Suprapubic skin (tissue), 4 donors: ENCODE measurements around the gene EXOC3. TPM values are rescaled to one million over a fixed set of nuclear protein-coding genes. Genes with fewer than 3 reads are reported as not detected.

Experiments
- DNase-seq, 2 donors: peaks; one replicate each; pipeline ENCODE4 v3.0.0-alpha.2; 2019; ENCODE audit warnings: low spot score in 2 of 2
- H3K27ac ChIP-seq: fragments of 200-600 bp; sonication (generic); one replicate; pipeline ENCODE4 v1.5.1; 2019
- H3K27me3 ChIP-seq: fragments of 200-600 bp; sonication (generic); one replicate; pipeline ENCODE4 v1.5.1; 2019
- H3K36me3 ChIP-seq: fragments of 200-600 bp; sonication (generic); one replicate; pipeline ENCODE4 v1.5.1; 2019
- H3K4me1 ChIP-seq: fragments of 200-600 bp; sonication (generic); one replicate; pipeline ENCODE4 v1.5.1; 2019
- H3K4me3 ChIP-seq: fragments of 200-600 bp; sonication (generic); one replicate; pipeline ENCODE4 v1.5.1; 2019; ENCODE audit warnings: mild to moderate bottlenecking
- H3K9me3 ChIP-seq: fragments of 200-600 bp; sonication (generic); one replicate; pipeline ENCODE4 v1.5.1; 2019
- EP300 ChIP-seq: sonication (generic); formaldehyde crosslinking; IDR thresholded peaks from one replicate; pipeline ENCODE4 v1.6.1; 2017; ENCODE audit warnings: antibody characterized with exemption
- POLR2A ChIP-seq, 2 donors: fragments of 450-650 bp; IDR thresholded peaks; one replicate each; pipeline ENCODE4 v1.6.1; 2017; ENCODE audit warnings: antibody characterized with exemption in 2 of 2, mild to moderate bottlenecking in 2 of 2, moderate library complexity in 2 of 2
- POLR2AphosphoS5 ChIP-seq, 3 donors: sonication (generic); formaldehyde crosslinking; IDR thresholded peaks; one replicate each; pipeline ENCODE4 v1.6.1; 2017; ENCODE audit warnings: antibody characterized with exemption in 3 of 3
- WGBS: methylation state at CpG from one replicate; pipeline ENCODE4 v1.1.5; 2018; 5-methylcytosine and 5-hydroxymethylcytosine counted together
- total RNA-seq, 4 donors: library from RNA; depleted of rRNA; stranded (reverse); fragments of >200 nt; gene quantifications; one replicate each; pipeline ENCODE4 v1.1.0, GENCODE V29; 2016
- TF ChIP-seq, protein P1 (sequence below), 2 donors: fragments of 200-600 bp in 1 of 2; fragments of 450-650 bp in 1 of 2; sonication (generic) in 1 of 2; IDR thresholded peaks; one replicate each; pipeline ENCODE4 v1.5.1; 2016 to 2019; ENCODE audit warnings: antibody characterized with exemption in 2 of 2, mild to moderate bottlenecking in 1 of 2, moderate library complexity in 1 of 2

Gene EXOC3
- total RNA-seq, 4 donors from 2014 or later = 68.9 to 199 (median 83.4) TPM

DNA sequence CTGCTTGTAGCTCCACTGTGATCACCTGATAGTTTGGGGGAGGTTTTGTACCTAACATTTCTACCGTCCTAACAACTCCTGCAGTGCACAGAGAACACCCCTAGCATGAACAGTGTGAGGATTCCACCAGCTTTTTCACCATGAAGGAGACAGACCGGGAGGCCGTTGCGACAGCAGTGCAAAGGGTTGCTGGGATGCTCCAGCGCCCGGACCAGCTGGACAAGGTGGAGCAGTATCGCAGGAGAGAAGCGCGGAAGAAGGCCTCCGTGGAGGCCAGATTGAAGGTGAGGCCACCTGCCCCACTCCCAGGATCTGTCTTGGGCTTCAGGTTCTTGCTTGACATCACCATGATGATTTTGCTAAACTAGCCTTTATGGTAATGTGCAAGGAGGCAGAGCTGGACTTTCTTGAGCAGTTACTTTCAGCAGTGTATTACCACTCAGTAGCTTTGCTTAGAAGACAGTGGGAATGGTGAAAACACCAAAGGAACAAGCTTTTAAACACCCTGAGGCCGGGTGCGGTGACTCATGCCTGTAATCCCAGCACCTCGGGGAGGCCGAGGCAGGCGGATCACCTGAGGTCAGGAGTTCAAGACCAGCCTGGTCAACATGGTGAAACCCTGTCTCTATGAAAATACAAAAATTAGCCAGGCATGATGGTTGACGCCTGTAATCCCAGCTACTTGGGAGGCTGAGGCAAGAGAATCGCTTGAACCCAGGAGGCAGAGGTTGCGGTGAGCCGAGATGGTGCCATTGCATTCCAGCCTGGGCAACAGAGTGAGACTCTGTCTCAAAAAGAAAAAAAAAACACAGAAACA lies 3.3 kb downstream of the EXOC3 start:
- H3K4me3 ChIP-seq = no peak overlapping the region
- peaks cover 41% of the 10 kb centered on the region for H3K36me3 ChIP-seq
- 79% methylated on average over 16 of the region's 19 CpGs for WGBS
- H3K27ac ChIP-seq = no peak overlapping the region
- peaks cover under 1% of the 10 kb centered on the region for H3K9me3 ChIP-seq
- peaks cover 37% of the 10 kb centered on the region for H3K4me1 ChIP-seq
- peak; percentile 47 to 53 for DNase-seq
- TF ChIP-seq, protein P1, sequence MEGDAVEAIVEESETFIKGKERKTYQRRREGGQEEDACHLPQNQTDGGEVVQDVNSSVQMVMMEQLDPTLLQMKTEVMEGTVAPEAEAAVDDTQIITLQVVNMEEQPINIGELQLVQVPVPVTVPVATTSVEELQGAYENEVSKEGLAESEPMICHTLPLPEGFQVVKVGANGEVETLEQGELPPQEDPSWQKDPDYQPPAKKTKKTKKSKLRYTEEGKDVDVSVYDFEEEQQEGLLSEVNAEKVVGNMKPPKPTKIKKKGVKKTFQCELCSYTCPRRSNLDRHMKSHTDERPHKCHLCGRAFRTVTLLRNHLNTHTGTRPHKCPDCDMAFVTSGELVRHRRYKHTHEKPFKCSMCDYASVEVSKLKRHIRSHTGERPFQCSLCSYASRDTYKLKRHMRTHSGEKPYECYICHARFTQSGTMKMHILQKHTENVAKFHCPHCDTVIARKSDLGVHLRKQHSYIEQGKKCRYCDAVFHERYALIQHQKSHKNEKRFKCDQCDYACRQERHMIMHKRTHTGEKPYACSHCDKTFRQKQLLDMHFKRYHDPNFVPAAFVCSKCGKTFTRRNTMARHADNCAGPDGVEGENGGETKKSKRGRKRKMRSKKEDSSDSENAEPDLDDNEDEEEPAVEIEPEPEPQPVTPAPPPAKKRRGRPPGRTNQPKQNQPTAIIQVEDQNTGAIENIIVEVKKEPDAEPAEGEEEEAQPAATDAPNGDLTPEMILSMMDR (IDR thresholded peaks at IDR 0.05) = no peak
- TF ChIP-seq POLR2A (IDR thresholded peaks at IDR 0.05) (no peak), EP300 (no peak), POLR2AphosphoS5 (IDR thresholded peaks at IDR 0.05) (no peak)
- H3K27me3 ChIP-seq = no peaks in the 10 kb centered on the region

DNA sequence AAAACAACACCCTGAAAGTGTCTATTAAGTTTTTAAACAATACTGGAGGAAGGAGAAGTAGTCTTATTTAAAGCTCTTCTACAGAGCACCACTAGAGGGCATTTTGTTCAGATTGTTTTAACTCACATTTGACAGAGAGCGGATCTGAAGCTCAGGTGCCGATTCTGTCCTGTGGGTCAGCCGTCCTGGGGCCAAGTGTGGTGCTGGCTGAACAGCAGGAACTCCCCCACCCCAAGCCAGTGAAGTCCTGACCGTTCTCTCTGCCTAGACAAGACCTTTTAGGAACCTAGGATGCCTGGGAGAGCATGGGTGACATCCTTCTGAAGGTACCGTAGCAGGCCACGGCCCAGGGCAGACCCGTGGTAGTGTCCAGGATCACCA lies 3.9 kb downstream of the EXOC3 start:
- Histone ChIP-seq H3K4me3 (no peak overlapping the region), H3K27ac (no peak overlapping the region), H3K9me3 (peaks cover 6% of the 10 kb centered on the region), H3K27me3 (no peaks in the 10 kb centered on the region), H3K36me3 (peaks cover 47% of the 10 kb centered on the region), H3K4me1 (peaks cover 36% of the 10 kb centered on the region)
- TF ChIP-seq POLR2A (IDR thresholded peaks at IDR 0.05) = no peak
- TF ChIP-seq, protein P1 (IDR thresholded peaks at IDR 0.05) = peak; percentile 20 to 43
- peak; percentile 41 to 57 for DNase-seq
- WGBS = 48% methylated on average over 7 of the region's 7 CpGs

- Histone ChIP-seq H3K36me3 (peaks cover 53% of the 10 kb centered on the region), H3K27me3 (no peaks in the 10 kb centered on the region), H3K27ac (no peak overlapping the region), H3K4me3 (no peak overlapping the region), H3K4me1 (peaks cover 30% of the 10 kb centered on the region), H3K9me3 (peaks cover 12% of the 10 kb centered on the region)
- TF ChIP-seq, protein P1 (IDR thresholded peaks at IDR 0.05) = no peak
- TF ChIP-seq POLR2AphosphoS5 (IDR thresholded peaks at IDR 0.05) (no peak), EP300 (no peak), POLR2A (IDR thresholded peaks at IDR 0.05) (no peak)
- WGBS = 86% methylated on average over 13 of the region's 21 CpGs
- DNase-seq = peak; percentile 40 to 70
Observed at GRCh38 chr5:447501-447900, 4.5 kb downstream of the EXOC3 start.

DNA sequence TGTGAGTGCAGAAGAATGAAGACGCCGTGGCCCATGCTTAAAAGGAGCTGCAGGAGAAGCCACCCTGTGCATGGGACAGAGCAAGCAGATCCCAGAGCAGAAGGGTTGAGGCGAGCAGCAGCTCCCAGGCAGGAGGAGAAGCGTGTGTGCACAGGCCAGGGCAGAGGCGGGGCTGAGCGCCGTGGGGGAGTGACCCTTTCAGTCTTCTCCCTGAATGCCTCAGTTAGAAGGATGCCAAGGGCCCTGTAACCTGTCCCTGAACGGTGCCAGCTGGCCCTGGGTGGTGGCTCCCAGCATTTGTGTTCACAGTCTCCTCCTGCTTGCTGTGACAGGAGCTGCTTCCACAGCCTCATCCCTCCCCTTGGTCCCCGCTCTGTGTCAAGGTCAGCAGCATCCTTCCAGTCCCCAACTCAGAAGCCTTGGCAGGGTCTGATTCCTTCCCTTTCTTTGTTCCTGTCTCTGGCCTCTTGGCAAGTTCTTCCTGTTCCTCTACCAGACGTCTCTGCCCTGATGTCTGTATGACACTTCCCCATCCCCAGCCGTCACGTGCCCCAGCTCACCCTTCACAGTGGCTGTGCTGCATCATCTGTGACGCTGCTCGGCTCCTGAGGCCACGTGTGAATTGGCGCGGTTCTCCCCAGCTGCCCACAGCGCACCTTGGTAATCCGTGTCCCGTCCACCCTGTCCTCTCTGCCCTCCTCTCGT lies 5.2 kb downstream of the EXOC3 start:
- Histone ChIP-seq H3K9me3 (peaks cover 16% of the 10 kb centered on the region), H3K27me3 (no peaks in the 10 kb centered on the region), H3K4me3 (no peak overlapping the region), H3K27ac (no peak overlapping the region), H3K36me3 (peaks cover 61% of the 10 kb centered on the region), H3K4me1 (peaks cover 28% of the 10 kb centered on the region)
- WGBS = 77% methylated on average over 21 of the region's 21 CpGs
- TF ChIP-seq, protein P1 (IDR thresholded peaks at IDR 0.05) = peak in 1 of 2 donors; percentile 3
- no peak for TF ChIP-seq POLR2A (IDR thresholded peaks at IDR 0.05)
- no peak for TF ChIP-seq EP300
- DNase-seq = peak; percentile 75 to 77

- Histone ChIP-seq H3K27me3 (no peaks in the 10 kb centered on the region), H3K9me3 (peaks cover 16% of the 10 kb centered on the region), H3K4me3 (no peak overlapping the region), H3K36me3 (peaks cover 66% of the 10 kb centered on the region), H3K4me1 (peaks cover 23% of the 10 kb centered on the region), H3K27ac (no peak overlapping the region)
- TF ChIP-seq POLR2AphosphoS5 (IDR thresholded peaks at IDR 0.05) (no peak), EP300 (no peak), POLR2A (IDR thresholded peaks at IDR 0.05) (no peak)
- TF ChIP-seq, protein P1 (IDR thresholded peaks at IDR 0.05) = no peak
- DNase-seq = no peak
- WGBS = 89% methylated on average over 12 of the region's 12 CpGs
Observed at GRCh38 chr5:448766-449090, 5.8 kb downstream of the EXOC3 start.
